Activated T-cell treated with anti-CD3 and anti-CD28 coated beads for 1 hour (primary cell): Measurements from ENCODE around the gene CCNL2.
"Not testable (repeated sequence)": the region's sequence is repeated elsewhere in the genome, so short reads cannot be mapped to it uniquely, and the experiment has no call there.

Source experiments
- DNase-seq: peaks from one replicate; pipeline ENCODE4 v3.0.0-alpha.2; 2020; ENCODE audit warnings: low read depth

The CCNL2 gene

GRCh38 chr1:1432274-1432950 is 33.3 kb upstream of the CCNL2 start:
- DNase-seq: no peak

- DNase-seq: no peak
These were observed 32.7 kb upstream of the CCNL2 start for GRCh38 chr1:1431845-1432273.

- no peak for DNase-seq
These were observed 32.1 kb upstream of the CCNL2 start for GRCh38 chr1:1430992-1431844.

- DNase-seq: no peak
These were observed 31.2 kb upstream of the CCNL2 start for GRCh38 chr1:1430114-1430982.

GRCh38 chr1:1429671-1430073 is 30.5 kb upstream of the CCNL2 start:
- DNase-seq: no peak

- not testable (repeated sequence) for DNase-seq
These were observed 29.8 kb upstream of the CCNL2 start for GRCh38 chr1:1428967-1429366.

GRCh38 chr1:1428174-1428573 is 29.0 kb upstream of the CCNL2 start:
- DNase-seq: no peak

- no peak for DNase-seq
These were observed 28.6 kb upstream of the CCNL2 start for GRCh38 chr1:1427820-1428148.

- no peak for DNase-seq
These were observed 28.1 kb upstream of the CCNL2 start for GRCh38 chr1:1427106-1427819.

GRCh38 chr1:1426496-1427105 is 27.5 kb upstream of the CCNL2 start:
- no peak for DNase-seq

- DNase-seq: no peak
These were observed 26.8 kb upstream of the CCNL2 start for GRCh38 chr1:1425753-1426495.

- no peak for DNase-seq
These were observed 26.3 kb upstream of the CCNL2 start for GRCh38 chr1:1425426-1425752.

- no peak for DNase-seq
These were observed 25.6 kb upstream of the CCNL2 start for GRCh38 chr1:1424707-1425106.

- no peak for DNase-seq
These were observed 24.1 kb upstream of the CCNL2 start for GRCh38 chr1:1423245-1423597.

- DNase-seq: no peak
These were observed 23.5 kb upstream of the CCNL2 start for GRCh38 chr1:1422465-1423244.

- DNase-seq: no peak
These were observed 22.9 kb upstream of the CCNL2 start for GRCh38 chr1:1421907-1422464.

GRCh38 chr1:1421147-1421906 is 22.2 kb upstream of the CCNL2 start, which contains the start of gene ANKRD65:
ANKRD65 (minus strand) TSS chr1:1421276; CDS start chr1:1421005, 271 bp downstream.
- DNase-seq: no peak

- no peak for DNase-seq
These were observed 21.6 kb upstream of the CCNL2 start for GRCh38 chr1:1420654-1421141.
